ENCODE measurements around the gene PEDS1. TPM values are rescaled to one million over a fixed set of nuclear protein-coding genes. Genes with fewer than 3 reads are reported as not detected.

The PEDS1 gene
- total and polyA plus RNA-seq, 2 of the 13 experiments (the other 11 are each of a cell fraction or from before 2014, with no cell fraction given), result 30.5 to 93.9 TPM

- TF ChIP-seq ZNF382 (CRISPR knock-in tag; IDR thresholded peaks at IDR 0.05; ENCODE audit: borderline replicate concordance), result no peak
- peak; percentile 100 for TF ChIP-seq GATAD2A (CRISPR knock-in tag; IDR thresholded peaks at IDR 0.05)
- peak; percentile 71; the same call in 1 of the 2 replicates for TF ChIP-seq IRX3 (CRISPR knock-in tag; IDR thresholded peaks at IDR 0.05; ENCODE audit: borderline replicate concordance, low read depth)
- peak; percentile 96; the same call in 1 of the 2 replicates for TF ChIP-seq HOXA5 (CRISPR knock-in tag; IDR thresholded peaks at IDR 0.05)
- TF ChIP-seq ZNF317 (CRISPR knock-in tag; IDR thresholded peaks at IDR 0.05), result peak; percentile 90
- peak; percentile 86 for TF ChIP-seq JUN (CRISPR knock-in tag; IDR thresholded peaks at IDR 0.05)
- no peak for TF ChIP-seq SCMH1 (CRISPR knock-in tag; IDR thresholded peaks at IDR 0.05; ENCODE audit: borderline replicate concordance)
- TF ChIP-seq, protein P1, sequence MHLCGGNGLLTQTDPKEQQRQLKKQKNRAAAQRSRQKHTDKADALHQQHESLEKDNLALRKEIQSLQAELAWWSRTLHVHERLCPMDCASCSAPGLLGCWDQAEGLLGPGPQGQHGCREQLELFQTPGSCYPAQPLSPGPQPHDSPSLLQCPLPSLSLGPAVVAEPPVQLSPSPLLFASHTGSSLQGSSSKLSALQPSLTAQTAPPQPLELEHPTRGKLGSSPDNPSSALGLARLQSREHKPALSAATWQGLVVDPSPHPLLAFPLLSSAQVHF (CRISPR knock-in tag; IDR thresholded peaks at IDR 0.05), result no peak
- TF ChIP-seq NFATC3 (CRISPR knock-in tag; IDR thresholded peaks at IDR 0.05), result peak; percentile 96
- TF ChIP-seq, protein P2, sequence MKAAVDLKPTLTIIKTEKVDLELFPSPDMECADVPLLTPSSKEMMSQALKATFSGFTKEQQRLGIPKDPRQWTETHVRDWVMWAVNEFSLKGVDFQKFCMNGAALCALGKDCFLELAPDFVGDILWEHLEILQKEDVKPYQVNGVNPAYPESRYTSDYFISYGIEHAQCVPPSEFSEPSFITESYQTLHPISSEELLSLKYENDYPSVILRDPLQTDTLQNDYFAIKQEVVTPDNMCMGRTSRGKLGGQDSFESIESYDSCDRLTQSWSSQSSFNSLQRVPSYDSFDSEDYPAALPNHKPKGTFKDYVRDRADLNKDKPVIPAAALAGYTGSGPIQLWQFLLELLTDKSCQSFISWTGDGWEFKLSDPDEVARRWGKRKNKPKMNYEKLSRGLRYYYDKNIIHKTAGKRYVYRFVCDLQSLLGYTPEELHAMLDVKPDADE (CRISPR knock-in tag; IDR thresholded peaks at IDR 0.05), result peak; percentile 75; the same call in 1 of the 2 replicates
- TF ChIP-seq ONECUT2 (CRISPR knock-in tag; IDR thresholded peaks at IDR 0.05), result no peak
- TF ChIP-seq ZNF800 (CRISPR knock-in tag; IDR thresholded peaks at IDR 0.05), result 0 out of 2 replicates have a peak, but pooled peaks have one; percentile 50
- peak; percentile 99 for TF ChIP-seq DPF2 (CRISPR knock-in tag; IDR thresholded peaks at IDR 0.05; ENCODE audit: borderline replicate concordance, low read depth)
- peak; percentile 89; the same call in 1 of the 2 replicates for TF ChIP-seq ZNF644 (CRISPR knock-in tag; IDR thresholded peaks at IDR 0.05; ENCODE audit: low read depth)
- TF ChIP-seq ZNF703 (CRISPR knock-in tag; IDR thresholded peaks at IDR 0.05; ENCODE audit: borderline replicate concordance), result peak; percentile 65; the same call in 1 of the 2 replicates
- no peak; the same call in 1 of the 2 replicates for TF ChIP-seq ZNF33B (CRISPR knock-in tag; IDR thresholded peaks at IDR 0.05)
- no peak; the same call in 1 of the 2 replicates for TF ChIP-seq ZBTB42 (CRISPR knock-in tag; IDR thresholded peaks at IDR 0.05)
- no peak for TF ChIP-seq GPN1 (CRISPR knock-in tag; IDR thresholded peaks at IDR 0.05; ENCODE audit: borderline replicate concordance)
- TF ChIP-seq CCAR2 (optimal IDR thresholded peaks at IDR 0.05; ENCODE audit: low read depth, low read length), result peak; percentile 24
- no peak for TF ChIP-seq PCBP2 (optimal IDR thresholded peaks at IDR 0.05; ENCODE audit: low read depth, low read length, poor library complexity, severe bottlenecking)
- TF ChIP-seq ZNF660 (CRISPR knock-in tag; IDR thresholded peaks at IDR 0.05; ENCODE audit: borderline replicate concordance, low read depth), result no peak
- TF ChIP-seq DNMT1 (CRISPR knock-in tag; IDR thresholded peaks at IDR 0.05), result no peak
- TF ChIP-seq AGO2 (optimal IDR thresholded peaks at IDR 0.05; ENCODE audit: low read depth, low read length), result peak; percentile 76
- TF ChIP-seq, protein P3, sequence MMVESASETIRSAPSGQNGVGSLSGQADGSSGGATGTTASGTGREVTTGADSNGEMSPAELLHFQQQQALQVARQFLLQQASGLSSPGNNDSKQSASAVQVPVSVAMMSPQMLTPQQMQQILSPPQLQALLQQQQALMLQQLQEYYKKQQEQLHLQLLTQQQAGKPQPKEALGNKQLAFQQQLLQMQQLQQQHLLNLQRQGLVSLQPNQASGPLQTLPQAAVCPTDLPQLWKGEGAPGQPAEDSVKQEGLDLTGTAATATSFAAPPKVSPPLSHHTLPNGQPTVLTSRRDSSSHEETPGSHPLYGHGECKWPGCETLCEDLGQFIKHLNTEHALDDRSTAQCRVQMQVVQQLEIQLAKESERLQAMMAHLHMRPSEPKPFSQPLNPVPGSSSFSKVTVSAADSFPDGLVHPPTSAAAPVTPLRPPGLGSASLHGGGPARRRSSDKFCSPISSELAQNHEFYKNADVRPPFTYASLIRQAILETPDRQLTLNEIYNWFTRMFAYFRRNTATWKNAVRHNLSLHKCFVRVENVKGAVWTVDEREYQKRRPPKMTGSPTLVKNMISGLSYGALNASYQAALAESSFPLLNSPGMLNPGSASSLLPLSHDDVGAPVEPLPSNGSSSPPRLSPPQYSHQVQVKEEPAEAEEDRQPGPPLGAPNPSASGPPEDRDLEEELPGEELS (CRISPR knock-in tag; IDR thresholded peaks at IDR 0.05), result peak; percentile 92
- TF ChIP-seq ZNF776 (CRISPR knock-in tag; IDR thresholded peaks at IDR 0.05), result peak; percentile 90
Measured at GRCh38 chr20:50188879-50189680, 35.6 kb upstream of the PEDS1 start (continued).

All from HepG2 (cell line).